IMR-90 (cell line): ENCODE results near the gene RGN. TPM values are rescaled to one million over a fixed set of nuclear protein-coding genes. Genes with fewer than 3 reads are reported as not detected.
A peak's percentile ranks its signal among the peaks of the same experiment; 100 is the strongest.

Experiments used
- ATAC-seq: fragments of 200-7000 bp; cut with Tn5 transposase; 2 replicates; pipeline ENCODE4 v1.9.1; 2020; ENCODE audit warnings: low read depth, mild to moderate bottlenecking, moderate library complexity
- BruUV-seq: library from RNA; stranded (reverse); fragments of 400-500 nt; replicated peaks from 2 replicates; lab custom pipeline; 2021; lab: Mats Ljungman, UMichigan
- CTCF ChIA-PET: fragments of 300-600 bp; formaldehyde crosslinking; extraction: SDS; loops from one replicate; lab custom pipeline; 2021; ENCODE audit warnings: antibody characterized with exemption; lab: Yijun Ruan, JAX
- POLR2A ChIA-PET: fragments of 300-600 bp; sonication (Branson Sonifier 250); formaldehyde crosslinking; loops from one replicate; lab custom pipeline; 2022; ENCODE audit warnings: antibody characterized with exemption; ENCODE audit not compliant: unreplicated experiment; lab: Charles Lee
- DNase-seq: peaks from one replicate; pipeline ENCODE4 v3.0.0; 2013
- H2AFZ ChIP-seq: replicated peaks from 2 replicates; pipeline ENCODE3; 2013; ENCODE audit warnings: low read length, mild to moderate bottlenecking; ENCODE audit not compliant: poor library complexity
- H2AK5ac ChIP-seq: 2 replicates; pipeline ENCODE4 v1.6.1; 2013; ENCODE audit warnings: low read depth, low read length, inconsistent platforms
- H2AK9ac ChIP-seq: replicated peaks from 2 replicates; pipeline ENCODE3; 2013; ENCODE audit warnings: mild to moderate bottlenecking, low read depth, low read length, moderate library complexity; ENCODE audit not compliant: poor library complexity
- H2BK120ac ChIP-seq: 2 replicates; pipeline ENCODE4 v1.6.1; 2013; ENCODE audit warnings: low read depth, low read length, inconsistent platforms
- H2BK15ac ChIP-seq: 3 replicates; pipeline ENCODE4 v1.6.1; 2013; ENCODE audit warnings: low read depth, low read length, inconsistent platforms
- H2BK20ac ChIP-seq: 2 replicates; pipeline ENCODE4 v1.6.1; 2013; ENCODE audit warnings: low read depth, mild to moderate bottlenecking, inconsistent platforms, low read length, moderate library complexity
- H2BK5ac ChIP-seq: 2 replicates; pipeline ENCODE4 v1.6.1; 2013; ENCODE audit warnings: mild to moderate bottlenecking, low read depth, low read length, inconsistent platforms; ENCODE audit not compliant: poor library complexity, severe bottlenecking
- H3K14ac ChIP-seq: replicated peaks from 2 replicates; pipeline ENCODE4 v1.6.1; 2013; ENCODE audit warnings: low read depth, low read length, inconsistent platforms
- H3K18ac ChIP-seq: 2 replicates; pipeline ENCODE4 v1.6.1; 2013; ENCODE audit warnings: low read depth, low read length, control low read depth
- H3K23ac ChIP-seq: 2 replicates; pipeline ENCODE4 v1.6.1; 2013; ENCODE audit warnings: low read depth, low read length, inconsistent platforms
- H3K27ac ChIP-seq: 2 replicates; pipeline ENCODE4 v1.5.1; 2013; ENCODE audit warnings: mild to moderate bottlenecking, control low read depth, low read length; ENCODE audit not compliant: insufficient read depth
- H3K27me3 ChIP-seq: 2 replicates; pipeline ENCODE4 v1.6.1; 2013; ENCODE audit warnings: low read length; ENCODE audit not compliant: control insufficient read depth, insufficient read depth
- H3K36me3 ChIP-seq: 2 replicates; pipeline ENCODE4 v1.6.1; 2013; ENCODE audit warnings: low read length, mixed read lengths; ENCODE audit not compliant: control insufficient read depth, insufficient read depth
- H3K4ac ChIP-seq: 2 replicates; pipeline ENCODE4 v1.6.1; 2013; ENCODE audit warnings: low read depth, low read length, inconsistent platforms
- H3K4me1 ChIP-seq: 2 replicates; pipeline ENCODE4 v1.6.1; 2013; ENCODE audit warnings: low read length, mixed read lengths; ENCODE audit not compliant: control insufficient read depth, insufficient read depth
- H3K4me2 ChIP-seq: 2 replicates; pipeline ENCODE4 v1.6.1; 2013; ENCODE audit warnings: low read depth, mild to moderate bottlenecking, control low read depth, low read length, moderate library complexity
- H3K4me3 ChIP-seq: 2 replicates; pipeline ENCODE4 v1.5.1; 2013; ENCODE audit warnings: low read depth, mild to moderate bottlenecking, control low read depth, low read length, moderate library complexity; ENCODE audit not compliant: insufficient read depth
- H3K56ac ChIP-seq: 2 replicates; pipeline ENCODE4 v1.6.1; 2013; ENCODE audit warnings: low read length, inconsistent platforms; ENCODE audit not compliant: insufficient read depth; ENCODE audit errors: extremely low read depth
- H3K79me1 ChIP-seq, 2 experiments: 2 replicates each; pipeline ENCODE4 v1.6.1; 2013; ENCODE audit warnings: low read length in 2 of 2, inconsistent platforms in 1 of 2, low read depth in 1 of 2
- H3K9ac ChIP-seq: 2 replicates; pipeline ENCODE4 v1.6.1; 2013; ENCODE audit warnings: low read depth, low read length, control low read depth
- H3K9me1 ChIP-seq: 2 replicates; pipeline ENCODE4 v1.6.1; 2013; ENCODE audit warnings: low read length, inconsistent platforms; ENCODE audit not compliant: insufficient read depth
- H3K9me3 ChIP-seq: 2 replicates; pipeline ENCODE4 v1.6.1; 2013; ENCODE audit warnings: low read length; ENCODE audit not compliant: control insufficient read depth, insufficient read depth
- H4K20me1 ChIP-seq: 2 replicates; pipeline ENCODE4 v1.6.1; 2013; ENCODE audit warnings: low read length, inconsistent platforms; ENCODE audit not compliant: insufficient read depth
- H4K5ac ChIP-seq: 2 replicates; pipeline ENCODE4 v1.6.1; 2013; ENCODE audit warnings: mild to moderate bottlenecking, low read depth, low read length, control low read depth
- H4K8ac ChIP-seq, 2 experiments: 2 replicates each; pipeline ENCODE4 v1.6.1; 2013; ENCODE audit warnings: low read depth in 2 of 2, low read length in 2 of 2, control low read depth in 1 of 2, inconsistent platforms in 1 of 2
- H4K91ac ChIP-seq: 2 replicates; pipeline ENCODE4 v1.6.1; 2013; ENCODE audit warnings: low read depth, low read length, inconsistent platforms; ENCODE audit not compliant: insufficient read depth
- BHLHE40 ChIP-seq: fragments of 150-350 bp; IDR thresholded peaks from 2 replicates; pipeline ENCODE4 v1.6.1; 2016; ENCODE audit warnings: mild to moderate bottlenecking, low read depth, low read length
- MAZ ChIP-seq: IDR thresholded peaks from 2 replicates; pipeline ENCODE4 v1.6.1; 2012; ENCODE audit warnings: low read depth, mild to moderate bottlenecking, low read length, improper control_type of control experiment, moderate library complexity, borderline replicate concordance
- RCOR1 ChIP-seq: IDR thresholded peaks from 2 replicates; pipeline ENCODE4 v1.6.1; 2012; ENCODE audit warnings: mild to moderate bottlenecking, low read length, improper control_type of control experiment; ENCODE audit not compliant: insufficient replicate concordance
- SMC3 ChIP-seq: fragments of 150-350 bp; IDR thresholded peaks from 2 replicates; pipeline ENCODE4 v1.6.1; 2016; ENCODE audit warnings: low read depth, mild to moderate bottlenecking, antibody characterized with exemption, low read length, moderate library complexity
- WGBS, 2 experiments: methylation state at CpG; one replicate each; pipeline versions ENCODE4 v1.1.5 to v1.1.7; 2013; ENCODE audit warnings: missing lambda C conversion rate in 2 of 2; ENCODE audit not compliant: insufficient read length in 1 of 2; ENCODE audit errors: extremely low coverage in 2 of 2; 5-methylcytosine and 5-hydroxymethylcytosine counted together
- dilution Hi-C: fragments of 300-500 bp; cut with HindIII; formaldehyde crosslinking; loops from one replicate; pipeline ENCODE4 v1.14.3; 2018; ENCODE audit warnings: low sequenced_read_pairs; ENCODE audit not compliant: unreplicated experiment
- in situ Hi-C: fragments of 300-500 bp; cut with MboI; formaldehyde crosslinking; loops from 3 replicates; pipeline ENCODE4 v1.14.3; 2019; ENCODE audit warnings: low sequenced_read_pairs, inconsistent platforms, mixed read lengths
- intact Hi-C: fragments of 100-400 bp; cut with micrococcal nuclease; formaldehyde crosslinking; loops from 2 replicates; pipeline ENCODE4 v1.10.0; 2022
- polyA plus RNA-seq, 3 experiments: library from polyadenylated mRNA; depleted of rRNA; stranded (reverse); fragments of >200 nt; gene quantifications; 2 replicates each; pipeline ENCODE4 v1.2.3, GENCODE V29; 2012; ENCODE audit warnings: low replicate concordance in 1 of 3
- total RNA-seq: library from RNA; depleted of rRNA; stranded (reverse); fragments of >200 nt; gene quantifications from 2 replicates; pipeline ENCODE4 v1.2.3, GENCODE V29; 2012

The RGN gene
- total and polyA plus RNA-seq, 2 of the 4 experiments (the other 2 are of a cell fraction): 0.18 to 0.26 TPM

DNA sequence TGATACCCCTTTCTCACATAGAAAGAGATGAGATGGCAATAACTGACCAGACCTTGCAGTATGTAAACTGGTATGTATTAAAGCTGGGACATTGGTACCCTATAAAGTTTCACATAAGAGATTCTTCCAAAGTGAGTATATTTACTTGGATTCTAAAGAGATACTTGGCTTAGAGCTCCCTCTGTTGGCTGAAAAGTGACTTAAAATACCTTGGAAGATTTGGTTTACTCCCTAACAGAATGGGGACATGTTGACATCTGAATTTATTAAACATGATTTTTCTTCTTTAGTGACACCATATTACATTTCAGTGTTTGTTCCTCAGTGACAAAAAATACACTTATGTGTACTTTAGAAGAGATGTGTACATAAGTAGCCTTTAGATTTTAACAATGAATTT, 47.9 kb upstream of the RGN start (continued):
- TF ChIP-seq MAZ: no peak
- TF ChIP-seq RCOR1: no peak

DNA sequence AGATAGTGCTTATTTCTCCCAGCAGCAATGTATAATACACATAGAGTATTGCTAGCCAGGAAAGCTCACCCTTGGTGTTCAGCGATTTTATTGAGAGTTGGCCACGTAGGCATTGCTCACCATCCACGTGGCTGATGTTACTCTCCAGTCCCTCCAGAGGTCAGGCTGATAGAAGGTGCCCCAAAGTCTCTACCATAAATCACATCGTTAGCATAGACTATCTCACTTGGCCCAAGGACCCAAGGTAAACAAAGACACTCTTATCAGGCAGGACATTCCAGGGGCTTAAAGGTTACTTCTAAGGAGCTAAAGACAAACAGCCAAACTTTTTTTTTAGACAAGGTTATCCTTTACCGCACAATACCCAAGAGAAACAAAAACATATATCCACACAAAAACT, 30.3 kb upstream of the RGN start:
- Histone ChIP-seq H3K27me3 (no peaks in the 10 kb centered on the region), H2AK5ac (no peak overlapping the region), H3K36me3 (no peaks in the 10 kb centered on the region), H3K27ac (no peak overlapping the region), H3K79me1 (no peaks in the 10 kb centered on the region), H4K20me1 (no peaks in the 10 kb centered on the region), H3K18ac (no peak overlapping the region), H3K9ac (no peak overlapping the region), H2AFZ (no peak overlapping the region), H2BK15ac (no peak overlapping the region), H3K14ac (no peak overlapping the region), H2BK20ac (no peak overlapping the region), H2BK120ac (no peak overlapping the region), H3K56ac (no peak overlapping the region), H4K5ac (no peak overlapping the region), H2AK9ac (no peak overlapping the region), H3K23ac (no peak overlapping the region), H4K91ac (no peak overlapping the region), H4K8ac (no peak overlapping the region), H2BK5ac (no peak overlapping the region), H3K9me3 (no peaks in the 10 kb centered on the region), H3K4ac (no peak overlapping the region), H3K4me1 (no peaks in the 10 kb centered on the region), H3K9me1 (no peaks in the 10 kb centered on the region), H3K4me2 (no peak overlapping the region), H3K4me3 (no peak overlapping the region)
- in situ Hi-C loops: no loop called here
- POLR2A ChIA-PET: no interaction called here
- CTCF ChIA-PET: no interaction called here
- DNase-seq (peak; percentile 35), ATAC-seq (peak; percentile 35)
- intact Hi-C loops: no loop called here
- dilution Hi-C loops: no loop called here
- no TSS peak for BruUV-seq
- WGBS, 2 experiments: 35% methylated on average over 4 of the region's 5 CpGs; no CpG with 5 or more reads in 1 of the 2 experiments
- no peak for TF ChIP-seq SMC3
- TF ChIP-seq BHLHE40: no peak
